ENCODE data around the gene KATNB1.

Gene KATNB1

DNA sequence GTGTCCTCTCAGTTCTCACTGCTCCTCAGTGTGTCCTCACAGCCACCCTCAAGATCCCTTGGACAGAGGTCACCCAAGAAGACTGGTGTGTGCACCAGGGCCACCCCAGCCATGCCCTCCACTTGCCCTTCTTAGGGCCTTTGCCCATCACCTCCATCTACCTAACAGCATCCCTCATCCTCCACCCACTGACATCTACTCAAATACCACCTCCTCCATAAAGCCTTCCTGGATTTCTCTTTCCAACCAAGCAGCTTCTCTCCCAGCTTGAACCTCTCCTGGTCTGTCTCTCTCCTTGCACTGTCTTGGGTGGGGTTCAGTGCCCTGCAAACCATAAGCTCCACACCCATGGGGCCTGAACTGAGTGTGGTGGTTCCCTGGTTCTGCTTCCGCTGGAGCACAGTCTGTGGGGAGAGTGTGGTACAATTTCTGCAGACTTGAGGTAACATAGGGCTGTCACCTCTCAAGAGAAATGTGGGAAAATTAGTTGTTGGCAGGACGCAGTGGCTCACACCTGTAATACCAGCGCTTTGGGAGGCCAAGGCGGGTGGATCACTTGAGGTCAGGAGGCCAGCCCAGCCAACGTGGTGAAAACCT is 14.4 kb downstream of the KATNB1 start:
- H3K27ac ChIP-seq, result no peak overlapping the region
- TF ChIP-seq ZFX (IDR thresholded peaks at IDR 0.05), result no peak
- TF ChIP-seq, protein P1, sequence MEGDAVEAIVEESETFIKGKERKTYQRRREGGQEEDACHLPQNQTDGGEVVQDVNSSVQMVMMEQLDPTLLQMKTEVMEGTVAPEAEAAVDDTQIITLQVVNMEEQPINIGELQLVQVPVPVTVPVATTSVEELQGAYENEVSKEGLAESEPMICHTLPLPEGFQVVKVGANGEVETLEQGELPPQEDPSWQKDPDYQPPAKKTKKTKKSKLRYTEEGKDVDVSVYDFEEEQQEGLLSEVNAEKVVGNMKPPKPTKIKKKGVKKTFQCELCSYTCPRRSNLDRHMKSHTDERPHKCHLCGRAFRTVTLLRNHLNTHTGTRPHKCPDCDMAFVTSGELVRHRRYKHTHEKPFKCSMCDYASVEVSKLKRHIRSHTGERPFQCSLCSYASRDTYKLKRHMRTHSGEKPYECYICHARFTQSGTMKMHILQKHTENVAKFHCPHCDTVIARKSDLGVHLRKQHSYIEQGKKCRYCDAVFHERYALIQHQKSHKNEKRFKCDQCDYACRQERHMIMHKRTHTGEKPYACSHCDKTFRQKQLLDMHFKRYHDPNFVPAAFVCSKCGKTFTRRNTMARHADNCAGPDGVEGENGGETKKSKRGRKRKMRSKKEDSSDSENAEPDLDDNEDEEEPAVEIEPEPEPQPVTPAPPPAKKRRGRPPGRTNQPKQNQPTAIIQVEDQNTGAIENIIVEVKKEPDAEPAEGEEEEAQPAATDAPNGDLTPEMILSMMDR (conservative IDR thresholded peaks at IDR 0.05), result no peak

DNA sequence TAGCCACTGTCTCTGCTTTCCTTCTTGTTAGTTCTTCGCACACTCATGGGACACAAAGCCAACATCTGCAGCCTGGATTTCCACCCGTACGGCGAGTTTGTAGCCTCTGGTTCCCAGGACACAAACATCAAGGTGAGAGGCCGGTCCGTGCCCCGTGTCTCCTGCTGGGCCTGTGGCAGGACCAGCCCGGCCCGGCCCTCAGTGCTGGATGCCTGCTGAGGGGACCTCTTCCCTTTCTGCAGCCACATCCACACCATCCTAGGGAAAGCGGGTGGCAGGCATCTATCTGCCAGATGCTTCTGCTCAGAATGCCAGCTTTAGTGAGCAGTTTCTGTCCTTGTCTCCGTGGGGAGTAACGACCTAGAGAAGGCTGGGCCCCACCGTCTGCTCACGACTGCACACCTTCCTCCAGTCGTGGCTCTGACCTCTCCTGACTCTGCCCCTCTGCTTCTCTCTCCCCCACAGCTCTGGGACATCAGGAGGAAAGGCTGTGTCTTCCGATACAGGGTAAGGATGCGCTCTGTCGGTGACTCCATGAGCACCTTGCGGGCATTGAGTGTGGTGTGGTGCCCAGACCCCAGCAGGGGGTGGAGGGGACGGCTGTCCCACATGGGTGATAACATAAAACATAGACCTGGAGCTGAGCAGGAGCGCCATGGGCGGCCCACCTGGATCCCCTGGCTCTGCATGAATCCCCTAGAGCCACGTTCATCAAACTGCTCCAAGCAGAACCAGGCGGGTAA is 15.4 kb downstream of the KATNB1 start:
- TF ChIP-seq, protein P1 (conservative IDR thresholded peaks at IDR 0.05), result no peak
- TF ChIP-seq ZFX (IDR thresholded peaks at IDR 0.05), result no peak
- no peak overlapping the region for H3K27ac ChIP-seq

DNA sequence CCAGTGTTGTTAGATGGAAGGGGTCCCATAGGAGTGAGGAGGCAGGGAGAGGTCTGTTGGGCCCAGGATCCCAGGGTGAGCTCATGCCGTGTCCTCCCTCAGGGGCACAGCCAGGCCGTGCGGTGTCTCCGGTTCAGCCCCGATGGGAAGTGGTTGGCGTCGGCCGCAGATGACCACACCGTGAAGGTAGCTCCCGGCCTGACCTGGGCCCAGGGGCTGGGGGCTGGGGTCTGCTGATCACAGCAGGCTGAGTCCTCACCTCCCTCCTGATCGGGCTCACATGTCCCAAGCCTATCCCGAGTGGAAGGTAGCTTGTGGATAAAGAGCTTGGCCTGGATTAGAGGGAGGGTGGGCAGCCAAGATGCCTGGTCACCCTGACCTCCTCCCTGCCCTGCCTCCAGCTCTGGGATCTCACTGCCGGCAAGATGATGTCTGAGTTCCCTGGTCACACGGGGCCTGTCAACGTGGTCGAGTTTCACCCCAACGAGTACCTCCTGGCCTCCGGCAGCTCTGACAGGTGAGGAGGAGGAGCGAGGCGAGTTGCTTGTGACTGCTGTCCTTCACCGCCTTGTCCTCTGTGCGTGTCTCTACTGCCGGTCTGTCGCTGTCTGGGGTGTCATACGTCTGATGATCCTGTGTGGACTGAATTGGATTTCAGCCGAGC is 16.1 kb downstream of the KATNB1 start:
- no peak overlapping the region for H3K27ac ChIP-seq
- TF ChIP-seq, protein P1 (conservative IDR thresholded peaks at IDR 0.05), result no peak
- TF ChIP-seq ZFX (IDR thresholded peaks at IDR 0.05), result no peak

DNA sequence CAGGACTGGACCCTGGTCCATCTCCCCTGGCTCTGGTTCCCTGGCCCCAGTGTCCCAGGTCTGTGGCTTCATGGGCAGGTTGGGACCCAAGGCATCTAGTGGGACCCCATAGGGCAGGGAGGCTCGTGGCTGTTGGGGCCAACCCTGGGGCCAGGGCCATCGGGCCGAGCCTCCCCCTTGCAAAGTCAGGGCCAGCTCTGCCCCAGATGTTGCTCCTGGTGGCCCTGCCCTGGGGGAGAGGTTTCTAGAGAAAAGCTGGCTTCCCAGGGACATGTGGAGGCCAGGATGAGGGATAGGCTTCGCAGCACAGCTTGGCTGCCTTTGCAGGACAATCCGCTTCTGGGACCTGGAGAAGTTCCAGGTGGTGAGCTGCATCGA is 16.6 kb downstream of the KATNB1 start:
- H3K27ac ChIP-seq, result no peak overlapping the region
- TF ChIP-seq ZFX (IDR thresholded peaks at IDR 0.05), result no peak
- TF ChIP-seq, protein P1 (conservative IDR thresholded peaks at IDR 0.05), result no peak

DNA sequence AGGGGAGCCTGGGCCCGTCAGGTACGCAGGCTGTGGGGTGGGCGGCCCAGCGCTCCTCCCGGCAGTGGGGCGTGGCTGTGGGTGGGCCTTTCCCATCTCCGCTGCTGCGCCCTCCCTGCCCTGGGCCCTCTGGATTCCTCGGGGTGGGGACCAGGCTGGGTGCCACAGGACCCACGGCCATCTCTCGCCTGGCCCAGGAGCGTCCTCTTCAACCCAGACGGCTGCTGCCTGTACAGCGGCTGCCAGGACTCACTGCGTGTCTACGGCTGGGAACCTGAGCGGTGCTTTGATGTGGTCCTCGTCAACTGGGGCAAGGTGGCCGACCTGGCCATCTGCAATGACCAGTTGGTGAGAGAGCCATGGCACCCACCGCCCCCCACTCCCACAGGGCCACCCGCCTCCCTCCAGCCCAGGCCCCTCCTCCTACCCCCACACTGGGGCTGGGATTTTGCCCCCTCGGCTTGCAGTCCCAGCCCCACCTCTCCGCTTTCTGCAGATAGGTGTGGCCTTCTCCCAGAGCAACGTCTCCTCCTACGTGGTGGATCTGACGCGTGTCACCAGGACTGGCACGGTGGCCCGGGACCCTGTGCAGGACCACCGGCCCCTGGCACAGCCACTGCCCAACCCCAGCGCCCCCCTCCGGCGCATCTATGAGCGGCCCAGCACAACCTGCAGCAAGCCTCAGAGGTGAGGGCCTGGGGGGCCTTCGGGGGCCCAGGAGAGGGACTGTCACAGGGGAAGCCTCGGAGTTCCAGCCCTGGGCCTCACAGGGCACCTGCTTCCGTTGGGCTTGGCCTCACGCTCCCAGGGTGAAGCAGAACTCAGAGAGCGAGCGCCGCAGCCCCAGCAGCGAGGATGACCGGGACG is 17.2 kb downstream of the KATNB1 start:
- TF ChIP-seq, protein P1 (conservative IDR thresholded peaks at IDR 0.05), result no peak
- TF ChIP-seq ZFX (IDR thresholded peaks at IDR 0.05), result no peak
- no peak overlapping the region for H3K27ac ChIP-seq

DNA sequence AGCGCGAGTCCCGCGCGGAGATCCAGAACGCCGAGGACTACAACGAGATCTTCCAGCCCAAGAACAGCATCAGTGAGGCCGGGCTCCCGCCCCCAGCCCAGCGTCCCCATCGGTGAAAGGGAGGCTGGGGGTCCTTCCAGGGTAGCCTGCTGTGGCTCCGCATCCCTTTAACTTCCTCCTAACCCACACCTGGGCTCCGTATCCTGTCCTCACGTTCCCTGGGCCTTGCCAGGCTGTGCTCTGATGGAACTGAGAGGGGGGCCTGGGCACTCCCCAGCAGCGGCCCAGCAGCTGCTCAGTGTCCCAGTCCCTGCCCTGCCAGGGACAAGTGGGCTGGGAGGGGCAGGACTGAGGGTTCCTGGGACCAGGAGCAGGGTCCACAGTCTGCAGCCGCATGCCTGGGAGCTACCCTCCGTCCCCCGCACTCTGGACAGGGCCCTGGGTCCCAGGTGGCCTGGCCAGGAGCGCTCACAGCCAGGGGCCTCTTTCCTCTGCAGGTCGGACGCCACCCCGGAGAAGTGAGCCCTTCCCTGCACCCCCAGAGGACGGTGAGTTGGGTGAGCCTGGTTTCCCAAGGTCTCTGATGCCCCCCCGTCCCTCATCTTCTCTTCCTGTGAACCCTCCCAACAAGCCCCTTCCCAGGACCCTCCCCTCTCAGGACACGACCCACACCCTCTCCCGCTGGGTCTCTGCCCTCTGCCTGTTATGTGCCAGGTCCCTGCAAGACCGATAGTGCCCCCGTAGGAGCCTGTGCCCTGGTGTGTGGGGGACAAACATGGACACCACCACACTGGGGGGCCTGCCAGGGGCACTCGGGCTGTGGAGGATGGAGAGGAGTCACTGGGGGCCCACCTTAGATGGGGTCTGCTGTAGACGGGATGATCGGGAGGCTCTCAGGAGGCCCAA is 18.1 kb downstream of the KATNB1 start:
- TF ChIP-seq, protein P1 (conservative IDR thresholded peaks at IDR 0.05), result no peak
- no peak for TF ChIP-seq ZFX (IDR thresholded peaks at IDR 0.05)

More for the DNA sequence above, 18.1 kb downstream of the KATNB1 start:
- H3K27ac ChIP-seq, result no peak overlapping the region
